ENCODE data around the gene ANAPC5.

ANAPC5 gene

DNA sequence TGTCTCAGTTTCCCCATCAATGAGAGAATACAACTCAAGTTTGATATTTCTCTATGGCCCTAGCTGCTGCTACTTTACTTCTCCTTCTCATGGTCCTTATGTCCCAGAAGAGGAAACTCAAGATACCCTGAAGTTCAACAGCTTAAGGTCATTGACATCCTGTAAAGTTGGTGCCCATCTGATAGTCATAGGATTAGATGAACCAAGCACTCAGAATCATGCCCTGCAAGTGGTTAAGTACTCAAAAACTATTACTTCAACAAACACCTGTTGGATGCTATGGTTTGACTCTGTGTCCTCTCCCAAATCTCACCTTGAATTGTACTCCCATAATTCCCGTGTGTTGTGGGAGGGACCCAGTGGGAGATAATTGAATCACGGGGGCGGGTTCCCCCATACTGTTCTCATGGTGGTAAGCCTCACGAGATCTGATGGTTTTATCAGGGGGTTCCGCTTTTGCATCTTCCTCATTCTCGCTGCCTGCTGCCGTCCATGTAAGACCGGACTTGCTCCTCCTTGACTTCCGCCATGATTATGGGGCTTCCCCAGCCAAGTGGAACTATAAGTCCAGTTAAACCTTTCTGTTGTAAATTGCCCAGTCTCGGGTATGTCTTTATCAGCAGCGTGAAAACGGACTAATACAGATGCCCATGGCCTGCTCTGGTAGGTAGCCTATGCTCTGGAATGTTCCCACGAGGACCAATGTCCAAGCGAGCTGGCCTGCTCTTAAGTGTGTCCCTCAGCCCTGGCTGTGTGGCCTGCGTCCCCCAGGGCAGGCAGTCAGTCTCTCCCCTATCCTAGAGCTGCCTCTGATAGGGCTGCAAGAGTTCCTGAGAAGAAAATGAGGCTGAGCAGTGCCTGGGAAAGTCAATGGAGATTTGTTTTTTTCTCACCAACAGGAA lies 73.8 kb downstream of the ANAPC5 start:
- Histone ChIP-seq H3K36me3 (replicated peaks; ENCODE audit: low read depth, low read length) (no peaks in the 10 kb centered on the region), H3K4me2 (ENCODE audit: low read length) (no peak overlapping the region), H3K9ac (ENCODE audit: low read length) (no peak overlapping the region), H3K27ac (ENCODE audit: low read length) (no peak overlapping the region), H3K27me3 (ENCODE audit: low read depth, low read length) (no peaks in the 10 kb centered on the region), H3K9me3 (ENCODE audit: insufficient read depth, low read length) (no peaks in the 10 kb centered on the region), H3K4me3 (ENCODE audit: low read length) (no peak overlapping the region), H2AFZ (ENCODE audit: low read depth, low read length) (no peak overlapping the region), H3K4me1 (ENCODE audit: low read length) (no peaks in the 10 kb centered on the region), H4K20me1 (ENCODE audit: insufficient read depth, low read length) (no peaks in the 10 kb centered on the region), H3K79me2 (ENCODE audit: low read length) (no peaks in the 10 kb centered on the region)
- TF ChIP-seq, protein P1, sequence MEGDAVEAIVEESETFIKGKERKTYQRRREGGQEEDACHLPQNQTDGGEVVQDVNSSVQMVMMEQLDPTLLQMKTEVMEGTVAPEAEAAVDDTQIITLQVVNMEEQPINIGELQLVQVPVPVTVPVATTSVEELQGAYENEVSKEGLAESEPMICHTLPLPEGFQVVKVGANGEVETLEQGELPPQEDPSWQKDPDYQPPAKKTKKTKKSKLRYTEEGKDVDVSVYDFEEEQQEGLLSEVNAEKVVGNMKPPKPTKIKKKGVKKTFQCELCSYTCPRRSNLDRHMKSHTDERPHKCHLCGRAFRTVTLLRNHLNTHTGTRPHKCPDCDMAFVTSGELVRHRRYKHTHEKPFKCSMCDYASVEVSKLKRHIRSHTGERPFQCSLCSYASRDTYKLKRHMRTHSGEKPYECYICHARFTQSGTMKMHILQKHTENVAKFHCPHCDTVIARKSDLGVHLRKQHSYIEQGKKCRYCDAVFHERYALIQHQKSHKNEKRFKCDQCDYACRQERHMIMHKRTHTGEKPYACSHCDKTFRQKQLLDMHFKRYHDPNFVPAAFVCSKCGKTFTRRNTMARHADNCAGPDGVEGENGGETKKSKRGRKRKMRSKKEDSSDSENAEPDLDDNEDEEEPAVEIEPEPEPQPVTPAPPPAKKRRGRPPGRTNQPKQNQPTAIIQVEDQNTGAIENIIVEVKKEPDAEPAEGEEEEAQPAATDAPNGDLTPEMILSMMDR (IDR thresholded peaks at IDR 0.05; ENCODE audit: low read depth, low read length), result no peak
- no peak for TF ChIP-seq EZH2phosphoT487 (IDR thresholded peaks at IDR 0.05; ENCODE audit: low read depth)

DNA sequence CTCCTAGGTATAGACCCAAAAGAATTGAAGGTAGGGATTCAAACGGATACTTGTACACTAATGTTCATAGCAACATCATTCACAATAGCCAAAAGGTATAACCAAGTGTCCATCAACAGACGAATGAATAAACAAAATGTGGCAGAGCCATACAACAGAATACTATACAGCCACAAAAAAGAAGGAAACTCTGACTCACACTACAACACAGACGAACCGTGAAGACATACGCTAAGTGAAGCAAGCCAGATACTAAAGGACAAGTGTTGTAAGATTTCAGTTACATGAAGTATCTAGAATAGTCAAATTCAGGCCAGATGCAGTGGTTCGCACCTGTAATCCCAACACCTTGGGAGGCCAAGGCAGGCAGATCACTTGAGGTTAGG lies 74.8 kb downstream of the ANAPC5 start:
- no peaks in the 10 kb centered on the region for H3K79me2 ChIP-seq (ENCODE audit: low read length)
- no peak overlapping the region for H3K4me2 ChIP-seq (ENCODE audit: low read length)
- H3K9ac ChIP-seq (ENCODE audit: low read length), result no peak overlapping the region
- no peaks in the 10 kb centered on the region for H3K9me3 ChIP-seq (ENCODE audit: insufficient read depth, low read length)
- TF ChIP-seq, protein P1 (IDR thresholded peaks at IDR 0.05; ENCODE audit: low read depth, low read length), result no peak
- TF ChIP-seq EZH2phosphoT487 (IDR thresholded peaks at IDR 0.05; ENCODE audit: low read depth), result no peak
- no peaks in the 10 kb centered on the region for H3K36me3 ChIP-seq (replicated peaks; ENCODE audit: low read depth, low read length)
- no peaks in the 10 kb centered on the region for H4K20me1 ChIP-seq (ENCODE audit: insufficient read depth, low read length)
- no peaks in the 10 kb centered on the region for H3K4me1 ChIP-seq (ENCODE audit: low read length)
- H3K27ac ChIP-seq (ENCODE audit: low read length), result no peak overlapping the region
- no peak overlapping the region for H2AFZ ChIP-seq (ENCODE audit: low read depth, low read length)
- H3K4me3 ChIP-seq (ENCODE audit: low read length), result no peak overlapping the region
- no peaks in the 10 kb centered on the region for H3K27me3 ChIP-seq (ENCODE audit: low read depth, low read length)

DNA sequence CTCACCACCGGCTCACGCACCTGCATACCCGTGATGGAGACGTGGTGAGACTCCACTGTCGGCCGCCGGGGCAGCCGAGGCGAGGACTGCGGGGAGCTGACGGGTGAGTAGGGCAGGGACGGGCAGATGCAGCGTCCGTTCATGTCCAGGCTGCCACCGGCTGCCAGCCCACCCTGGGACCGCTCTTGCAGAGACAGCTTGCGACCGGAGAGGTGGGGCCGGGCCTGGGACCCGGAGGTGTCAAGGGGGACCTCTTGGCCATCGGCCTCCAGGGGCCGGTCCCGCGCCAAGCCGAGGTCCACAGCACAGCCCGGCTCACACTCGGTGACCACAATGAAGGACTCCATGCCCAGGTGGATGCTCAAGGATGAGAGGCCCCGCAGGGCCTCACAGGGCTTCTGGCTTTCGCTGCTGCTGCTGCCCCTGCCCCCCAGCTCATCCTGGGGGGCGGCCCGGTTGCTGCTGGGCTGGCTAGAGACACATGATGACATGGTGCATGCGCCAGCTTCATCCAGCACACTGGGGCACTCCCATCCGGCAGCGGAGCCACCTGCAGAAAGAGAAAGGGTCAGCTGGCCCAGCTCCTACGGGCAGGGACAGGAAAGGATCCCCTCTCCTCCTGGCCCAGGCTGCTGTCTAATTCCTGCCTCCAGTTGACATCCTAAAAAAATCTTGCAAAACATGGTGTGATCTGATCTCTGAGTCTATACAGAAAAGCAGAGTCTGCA lies 78.0 kb downstream of the ANAPC5 start:
- Histone ChIP-seq H4K20me1 (ENCODE audit: insufficient read depth, low read length) (no peaks in the 10 kb centered on the region), H3K4me2 (ENCODE audit: low read length) (no peak overlapping the region), H3K4me1 (ENCODE audit: low read length) (no peaks in the 10 kb centered on the region), H3K79me2 (ENCODE audit: low read length) (no peaks in the 10 kb centered on the region), H3K27ac (ENCODE audit: low read length) (no peak overlapping the region), H3K27me3 (ENCODE audit: low read depth, low read length) (no peaks in the 10 kb centered on the region), H3K4me3 (ENCODE audit: low read length) (no peak overlapping the region), H2AFZ (ENCODE audit: low read depth, low read length) (no peak overlapping the region), H3K9ac (ENCODE audit: low read length) (no peak overlapping the region), H3K9me3 (ENCODE audit: insufficient read depth, low read length) (no peaks in the 10 kb centered on the region), H3K36me3 (replicated peaks; ENCODE audit: low read depth, low read length) (peaks cover 8% of the 10 kb centered on the region)
- TF ChIP-seq, protein P1 (IDR thresholded peaks at IDR 0.05; ENCODE audit: low read depth, low read length), result no peak
- TF ChIP-seq EZH2phosphoT487 (IDR thresholded peaks at IDR 0.05; ENCODE audit: low read depth), result no peak

DNA sequence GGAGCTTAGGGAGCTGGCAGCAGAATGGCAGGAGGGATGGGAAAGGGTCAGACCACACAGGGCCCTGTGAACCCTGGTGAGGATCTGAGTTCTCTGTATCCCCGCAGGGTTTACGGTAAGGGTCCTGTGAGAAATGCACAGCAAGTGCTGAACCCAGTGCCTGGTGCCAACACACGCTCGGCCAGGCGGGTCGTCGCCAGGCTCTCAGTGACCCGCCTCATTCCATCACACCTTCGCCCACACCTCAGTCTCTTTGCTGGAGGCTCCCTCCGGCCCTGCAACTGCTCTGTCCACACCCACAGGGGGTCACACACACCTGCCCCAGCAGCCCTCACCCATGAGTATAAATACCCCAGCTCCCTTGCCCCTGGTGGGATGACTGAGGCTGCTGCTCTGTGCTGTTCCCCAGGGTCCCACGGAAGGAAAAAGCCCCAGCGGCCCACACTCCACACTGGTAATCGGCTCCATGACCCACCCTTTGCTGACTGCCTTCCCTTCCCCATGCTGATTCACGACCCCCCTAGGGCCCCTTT lies 78.8 kb downstream of the ANAPC5 start:
- TF ChIP-seq EZH2phosphoT487 (IDR thresholded peaks at IDR 0.05; ENCODE audit: low read depth), result no peak
- TF ChIP-seq, protein P1 (IDR thresholded peaks at IDR 0.05; ENCODE audit: low read depth, low read length), result no peak
- H3K36me3 ChIP-seq (replicated peaks; ENCODE audit: low read depth, low read length), result peaks cover 12% of the 10 kb centered on the region
- H3K4me2 ChIP-seq (ENCODE audit: low read length), result no peak overlapping the region
- H3K4me3 ChIP-seq (ENCODE audit: low read length), result no peak overlapping the region
- H4K20me1 ChIP-seq (ENCODE audit: insufficient read depth, low read length), result no peaks in the 10 kb centered on the region
- H3K9ac ChIP-seq (ENCODE audit: low read length), result no peak overlapping the region
- no peak overlapping the region for H3K27ac ChIP-seq (ENCODE audit: low read length)
- H3K4me1 ChIP-seq (ENCODE audit: low read length), result no peaks in the 10 kb centered on the region
- H3K27me3 ChIP-seq (ENCODE audit: low read depth, low read length), result no peaks in the 10 kb centered on the region
- no peak overlapping the region for H2AFZ ChIP-seq (ENCODE audit: low read depth, low read length)
- H3K79me2 ChIP-seq (ENCODE audit: low read length), result no peaks in the 10 kb centered on the region
- no peaks in the 10 kb centered on the region for H3K9me3 ChIP-seq (ENCODE audit: insufficient read depth, low read length)
